Myocyte (in vitro differentiated cells): ENCODE data around the gene IGFBP6. TPM values are rescaled to one million over a fixed set of nuclear protein-coding genes. Genes with fewer than 3 reads are reported as not detected.
"Not testable (repeated sequence)": the region's sequence is repeated elsewhere in the genome, so short reads cannot be mapped to it uniquely, and the experiment has no call there.

Source experiments
- DNase-seq: peaks from one replicate; pipeline ENCODE4 v3.0.0-alpha.2; 2012; ENCODE audit warnings: low read depth
- total RNA-seq: library from RNA; depleted of rRNA; stranded (reverse); fragments of >200 nt; gene quantifications from 2 replicates; pipeline ENCODE4 v1.2.3, GENCODE V29; 2014

IGFBP6 gene
- total RNA-seq, 1 donor from 2014 or later, result 49.8 TPM

DNA sequence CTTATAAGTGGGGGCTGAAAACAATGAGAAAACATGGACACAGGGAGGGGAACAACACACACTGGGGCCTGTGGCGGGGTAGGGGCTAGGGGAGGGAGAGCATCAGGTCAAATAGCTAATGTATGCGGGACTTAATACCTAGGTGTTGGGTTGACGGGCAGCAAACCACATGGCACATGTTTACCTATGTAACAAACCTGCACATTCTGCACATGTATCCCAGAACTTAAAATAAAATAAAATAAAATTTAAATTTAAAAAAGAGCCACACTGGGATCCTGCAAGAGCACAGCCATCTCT is 1.9 kb upstream of the IGFBP6 start:
- DNase-seq, result not testable (repeated sequence)

GRCh38 chr12:53096089-53096741 is 1.3 kb upstream of the IGFBP6 start:
- peak; percentile 26 for DNase-seq

DNA sequence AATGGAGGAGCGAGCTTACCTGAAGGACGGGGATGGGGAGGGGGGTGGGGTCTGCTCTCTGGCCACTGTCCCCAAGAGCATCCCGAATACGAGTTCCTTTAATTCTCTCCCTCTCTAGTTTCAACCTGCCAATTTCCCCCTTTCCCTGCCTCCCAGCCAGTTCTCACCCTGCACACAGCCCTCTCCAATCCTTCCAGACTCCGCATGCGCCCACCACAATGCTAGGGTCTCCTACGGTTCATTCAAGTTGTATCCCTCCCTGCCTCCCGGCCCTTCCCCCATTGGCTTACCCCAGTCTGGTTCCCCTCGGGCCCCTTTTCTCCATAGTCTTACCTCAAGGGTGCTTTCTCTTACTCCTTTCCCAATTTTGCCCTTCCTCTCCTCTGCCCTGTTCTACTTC is 708 bp upstream of the IGFBP6 start:
- no peak for DNase-seq

DNA sequence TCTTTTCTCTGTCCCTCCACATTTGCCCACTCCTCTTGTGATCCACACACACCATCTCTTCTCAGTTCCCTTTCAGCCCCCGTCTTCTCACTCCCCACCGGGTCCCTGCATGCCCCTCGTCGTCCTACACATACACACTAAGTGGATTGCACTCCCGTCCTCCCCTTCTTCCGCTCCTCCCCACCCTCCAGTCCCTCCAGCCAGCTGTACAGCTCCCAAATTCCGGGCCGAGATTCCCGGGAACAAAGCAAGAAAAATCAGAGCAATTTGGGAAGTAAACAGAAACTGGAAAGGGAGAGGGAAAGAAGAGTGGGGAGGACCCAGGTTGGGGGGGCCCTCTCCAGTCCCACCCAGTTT is 282 bp upstream of the IGFBP6 start:
- DNase-seq, result no peak

DNA sequence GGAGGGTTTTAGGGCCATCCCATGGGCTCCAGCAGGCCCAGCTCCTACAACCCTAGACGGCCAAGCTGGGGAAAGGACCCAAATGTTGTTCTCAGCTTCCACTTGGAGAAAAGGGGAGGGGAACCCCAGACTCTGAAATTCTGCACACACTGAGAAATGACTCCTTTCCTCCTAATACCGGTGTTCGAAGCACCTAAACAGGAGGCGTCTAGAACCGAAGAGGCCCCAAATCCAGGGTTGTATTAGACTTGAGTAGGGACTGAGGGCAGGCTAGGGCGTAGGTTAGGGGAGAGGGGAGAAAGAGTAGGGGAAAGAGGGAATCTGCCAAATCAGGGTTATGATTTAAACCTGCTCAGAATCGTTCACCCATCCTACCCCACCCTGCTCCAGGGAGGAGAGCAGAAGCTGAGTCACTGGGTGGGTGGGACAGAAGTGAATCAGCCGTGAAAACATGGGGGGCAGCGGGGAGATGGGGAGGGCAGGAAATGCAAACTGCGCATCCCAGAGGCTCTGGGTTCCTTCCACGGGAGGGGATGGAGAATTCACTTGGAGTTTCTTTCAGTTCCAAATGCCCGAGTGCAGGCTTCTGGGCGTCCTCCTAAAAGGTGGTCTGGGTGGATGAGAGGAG is 1.0 kb downstream of the IGFBP6 start:
- no peak for DNase-seq

DNA sequence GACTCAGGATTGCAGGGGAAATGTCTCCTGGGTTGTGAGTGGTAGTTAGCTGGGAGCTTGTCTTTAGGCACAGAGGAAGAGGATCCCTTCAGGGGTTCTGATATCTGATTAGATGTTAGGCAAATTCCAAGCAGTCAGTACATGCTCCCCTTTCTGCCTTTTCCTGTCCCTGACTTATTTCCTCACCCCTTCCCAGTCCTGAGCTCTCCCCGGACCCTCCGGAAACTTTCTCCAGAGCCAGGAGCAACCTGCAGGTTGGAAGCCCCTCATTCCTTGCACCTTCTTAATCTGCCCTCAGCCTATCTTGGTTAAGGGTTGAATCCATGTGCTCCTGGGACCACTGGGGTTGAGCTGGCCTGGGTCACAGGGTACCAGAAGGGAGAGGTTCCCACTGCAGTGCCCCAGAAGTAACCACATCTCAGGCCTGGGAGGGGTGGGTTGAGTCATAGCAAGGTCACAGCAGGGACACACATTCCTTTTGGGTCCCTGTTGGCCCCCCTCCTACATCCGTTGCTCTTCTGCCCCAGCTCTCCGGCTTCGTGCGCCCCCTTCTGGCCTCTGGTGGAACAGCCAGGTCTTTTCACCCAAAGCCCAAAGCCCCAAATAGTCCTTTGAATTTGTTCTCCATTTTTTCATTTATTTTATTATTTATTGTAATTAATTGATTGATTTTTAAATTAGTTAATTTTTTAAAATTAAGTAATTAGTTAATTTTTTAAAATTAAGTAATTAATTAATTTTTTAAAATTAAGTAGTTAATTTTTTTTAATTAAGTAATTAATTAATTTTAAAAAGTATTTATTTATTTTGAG is 1.8 kb downstream of the IGFBP6 start:
- peak; percentile 93 for DNase-seq

DNA sequence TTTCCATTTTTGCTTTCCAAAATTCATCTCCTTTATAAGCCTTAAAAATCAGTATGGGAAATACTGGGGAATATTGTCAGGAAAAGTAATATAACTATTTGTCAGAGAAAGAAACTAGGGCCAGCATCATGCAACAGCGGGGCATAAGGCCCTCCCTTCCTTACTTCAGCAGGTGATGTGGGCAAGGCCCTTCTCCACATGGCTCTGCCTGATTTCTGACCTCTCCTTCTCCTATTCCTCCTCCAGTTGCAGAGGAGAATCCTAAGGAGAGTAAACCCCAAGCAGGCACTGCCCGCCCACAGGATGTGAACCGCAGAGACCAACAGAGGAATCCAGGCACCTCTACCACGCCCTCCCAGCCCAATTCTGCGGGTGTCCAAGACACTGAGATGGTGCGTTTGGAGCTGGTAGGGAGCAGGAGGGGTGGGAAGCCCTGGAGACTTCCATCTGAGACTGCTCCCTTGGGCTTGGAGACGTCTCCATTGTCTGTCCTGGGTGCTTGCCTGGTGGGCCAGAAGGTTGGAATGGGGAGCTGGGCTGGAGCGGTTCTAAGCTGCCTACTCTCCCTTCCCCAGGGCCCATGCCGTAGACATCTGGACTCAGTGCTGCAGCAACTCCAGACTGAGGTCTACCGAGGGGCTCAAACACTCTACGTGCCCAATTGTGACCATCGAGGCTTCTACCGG is 3.1 kb downstream of the IGFBP6 start:
- DNase-seq, result no peak

DNA sequence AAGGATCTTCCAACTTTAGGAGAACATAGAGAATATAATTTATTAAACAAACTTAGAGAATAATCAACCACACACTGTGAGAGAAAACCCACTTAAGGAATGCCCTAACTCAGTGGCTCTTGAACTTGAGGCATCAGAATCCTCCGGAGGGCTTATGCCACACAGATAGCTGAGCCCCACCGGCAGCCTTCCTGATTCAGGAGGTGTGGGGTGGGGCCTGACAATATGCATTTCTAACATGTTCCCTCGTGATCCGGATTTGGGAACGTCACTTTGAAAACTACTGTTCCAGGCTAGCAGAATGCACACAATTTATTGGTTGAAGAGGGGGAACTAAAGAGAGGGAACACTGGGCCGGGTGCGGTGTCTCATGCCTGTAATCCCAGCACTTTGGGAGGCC is 3.8 kb downstream of the IGFBP6 start:
- DNase-seq, result no peak

DNA sequence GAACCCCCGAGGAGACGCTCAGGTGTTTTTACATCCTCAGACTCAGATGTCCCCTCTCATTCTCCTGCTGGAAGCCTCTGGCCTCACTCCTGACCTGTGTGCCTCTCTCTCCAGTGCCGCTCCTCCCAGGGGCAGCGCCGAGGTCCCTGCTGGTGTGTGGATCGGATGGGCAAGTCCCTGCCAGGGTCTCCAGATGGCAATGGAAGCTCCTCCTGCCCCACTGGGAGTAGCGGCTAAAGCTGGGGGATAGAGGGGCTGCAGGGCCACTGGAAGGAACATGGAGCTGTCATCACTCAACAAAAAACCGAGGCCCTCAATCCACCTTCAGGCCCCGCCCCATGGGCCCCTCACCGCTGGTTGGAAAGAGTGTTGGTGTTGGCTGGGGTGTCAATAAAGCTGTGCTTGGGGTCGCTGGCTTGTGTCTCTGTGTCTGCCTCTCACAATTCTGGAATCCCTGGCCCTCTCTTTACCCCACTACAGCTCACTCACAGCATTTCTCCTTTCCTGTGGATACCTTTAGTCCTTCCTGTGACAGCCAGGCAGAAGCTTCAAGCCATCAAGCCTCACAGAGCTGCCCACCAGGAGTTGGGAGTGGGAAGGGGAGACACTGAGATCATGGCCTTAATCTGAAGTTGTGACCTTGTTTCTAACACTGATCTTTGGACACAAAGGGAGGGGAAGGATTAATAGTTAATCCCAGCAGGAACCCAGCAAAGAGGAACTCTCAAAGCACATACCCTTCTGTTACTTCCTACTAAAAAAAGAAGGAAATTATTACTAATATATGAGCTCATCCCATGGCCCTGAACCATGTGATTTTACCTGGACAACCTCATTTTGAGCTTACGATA is 4.7 kb downstream of the IGFBP6 start:
- no peak for DNase-seq

DNA sequence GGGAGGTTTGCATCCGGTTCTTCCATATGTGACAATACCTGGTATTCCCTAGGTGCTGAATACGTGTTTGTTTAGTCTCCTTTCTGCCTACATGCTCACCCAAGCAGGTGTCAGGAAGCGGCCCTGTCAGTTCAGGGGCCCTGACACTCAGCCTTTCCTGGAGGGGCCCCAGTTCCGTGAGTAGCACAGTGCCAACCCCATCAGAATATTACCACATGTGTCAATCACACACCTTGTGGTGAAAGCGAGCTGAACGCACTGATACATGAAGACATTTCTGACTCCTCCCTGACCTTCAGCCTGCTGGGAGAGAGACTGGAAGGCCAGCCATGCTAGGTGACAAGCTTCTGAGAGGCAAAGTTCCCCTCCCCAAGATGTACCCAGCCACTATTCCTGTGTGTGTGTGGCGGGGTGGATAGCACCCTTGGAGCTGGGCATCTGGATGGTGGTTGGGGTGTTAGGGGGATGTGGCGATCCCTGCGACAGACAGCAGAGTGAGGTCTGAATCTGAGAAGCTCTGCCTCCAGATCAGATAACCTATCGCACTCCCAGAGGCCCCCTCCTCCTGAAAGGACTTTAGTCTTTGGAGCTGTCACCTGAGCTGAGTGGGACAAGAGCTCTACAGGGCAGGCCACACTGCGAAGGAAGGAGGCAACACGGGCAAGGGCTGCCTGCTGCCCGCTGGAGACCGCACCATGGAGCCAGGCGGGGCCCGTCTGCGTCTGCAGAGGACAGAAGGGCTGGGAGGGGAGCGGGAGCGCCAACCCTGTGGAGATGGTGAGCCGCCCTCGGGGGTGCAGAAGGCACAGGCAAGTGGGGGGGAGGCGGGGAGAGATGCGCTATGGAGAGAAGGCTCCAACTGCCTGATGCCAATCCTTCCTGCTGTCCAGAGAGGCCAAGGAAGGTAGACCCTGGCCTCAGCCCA is 5.7 kb downstream of the IGFBP6 start, which contains the start of gene SOAT2:
SOAT2 (plus strand) TSS at position 604 of the 925 bp plus-strand sequence; CDS start at position 696, 92 bp downstream.
- DNase-seq, result no peak

DNA sequence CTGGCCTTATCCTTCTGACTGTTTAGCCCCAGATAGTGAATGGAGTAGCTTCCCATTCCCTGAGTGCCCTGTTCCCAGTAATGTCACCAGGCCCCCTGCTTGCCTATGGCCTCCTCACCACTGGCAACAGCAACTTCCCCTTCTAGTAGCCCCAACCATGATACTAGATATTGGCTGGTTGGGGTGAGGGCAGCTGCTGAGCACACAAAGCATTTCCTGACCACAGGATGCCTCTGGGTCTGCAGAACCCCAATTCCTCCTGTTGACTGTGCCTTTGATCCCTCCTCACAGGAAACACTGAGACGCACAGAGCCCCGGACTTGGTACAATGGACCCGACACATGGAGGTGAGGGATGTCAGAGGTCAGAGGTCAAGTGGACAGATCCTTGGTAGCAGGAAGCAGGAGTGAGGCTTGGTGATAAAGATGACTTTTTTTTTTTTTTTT is 6.4 kb downstream of the IGFBP6 start:
- peak; percentile 66 for DNase-seq

DNA sequence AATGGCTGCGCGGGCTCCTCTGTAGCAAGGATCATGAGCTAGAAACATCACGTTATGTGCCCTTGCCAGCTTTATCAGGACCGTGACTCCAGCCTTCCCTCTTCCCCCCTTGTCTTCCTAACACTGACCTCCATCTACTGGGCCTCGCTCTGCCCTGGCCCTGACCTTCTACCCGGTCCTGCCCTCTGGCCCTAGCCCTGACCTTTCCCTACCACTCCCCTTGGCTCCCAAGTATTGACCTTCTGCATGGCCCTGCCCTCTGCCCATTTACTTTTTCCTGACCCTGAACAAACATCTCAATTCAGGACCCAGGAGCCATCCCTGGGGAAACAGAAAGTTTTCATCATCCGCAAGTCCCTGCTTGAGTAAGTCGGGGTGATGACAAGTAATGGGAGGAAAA is 7.8 kb downstream of the IGFBP6 start:
- no peak for DNase-seq

- no peak for DNase-seq
Measured at GRCh38 chr12:53105712-53106439, 8.4 kb downstream of the IGFBP6 start.

DNA sequence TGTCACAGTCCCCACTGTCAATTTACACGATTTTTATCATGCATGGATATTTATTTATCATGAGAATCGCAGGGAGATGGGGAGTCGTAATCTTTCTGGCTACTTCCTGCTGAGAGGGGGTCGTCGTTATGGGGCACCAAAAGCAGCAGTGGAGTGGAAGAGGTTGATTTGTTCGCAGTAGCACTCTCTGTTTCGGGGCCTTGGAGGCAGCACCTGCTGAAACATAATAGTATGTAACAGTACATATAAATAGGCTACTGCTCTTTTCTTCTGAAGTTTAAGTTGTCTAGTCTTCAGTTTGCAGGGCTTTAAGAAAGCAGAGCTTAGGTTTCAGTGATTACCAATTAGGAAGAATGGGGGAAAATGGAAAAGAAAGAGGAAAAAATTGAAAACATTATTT is 9.7 kb downstream of the IGFBP6 start:
- DNase-seq, result no peak

DNA sequence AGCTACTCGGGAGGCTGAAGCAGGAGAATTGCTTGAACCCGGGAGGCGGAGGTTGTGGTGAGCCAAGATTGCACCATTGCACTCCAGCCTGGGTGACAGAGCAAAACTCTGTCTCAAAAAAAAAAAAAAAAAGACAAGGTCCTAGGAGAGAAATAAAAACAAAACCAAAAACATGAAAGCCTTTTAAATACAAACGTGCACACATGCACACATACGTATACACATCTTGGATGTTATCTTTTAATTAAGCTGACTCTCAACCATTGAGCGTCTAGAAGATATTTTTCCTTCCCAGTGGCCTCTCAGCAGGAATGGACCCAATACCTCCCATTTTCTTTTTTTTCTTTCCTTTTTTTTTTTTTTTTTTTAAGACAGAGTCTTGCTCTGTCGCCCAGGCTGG is 15.0 kb downstream of the IGFBP6 start:
- not testable (repeated sequence) for DNase-seq

DNA sequence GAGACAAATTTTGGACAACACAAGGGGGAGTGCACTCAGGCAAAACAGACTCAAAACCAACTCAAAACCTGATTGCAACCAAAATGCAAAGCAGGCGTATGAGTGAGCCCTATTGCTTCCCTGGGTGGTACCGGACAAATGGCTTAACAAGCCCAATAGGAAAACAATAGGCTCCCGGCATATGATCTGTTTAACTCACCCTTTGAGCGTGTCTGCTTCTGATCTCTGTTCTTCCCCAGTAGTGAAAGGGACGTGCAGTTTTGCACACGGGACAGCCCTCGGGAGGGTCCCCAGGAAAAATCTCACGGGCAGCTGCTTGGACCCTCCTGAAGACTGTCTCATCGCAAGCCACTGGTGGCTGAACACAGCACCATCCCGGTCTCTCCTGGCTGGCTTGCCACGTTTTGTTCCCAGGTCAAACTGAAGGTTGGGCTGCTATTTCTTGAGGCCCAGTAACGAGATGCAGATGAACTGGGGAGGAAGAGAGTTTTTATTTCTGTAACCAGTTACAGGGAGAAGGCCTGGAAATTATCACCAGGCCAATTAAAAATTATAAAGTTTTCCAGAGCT is 15.8 kb downstream of the IGFBP6 start:
- DNase-seq, result no peak

DNA sequence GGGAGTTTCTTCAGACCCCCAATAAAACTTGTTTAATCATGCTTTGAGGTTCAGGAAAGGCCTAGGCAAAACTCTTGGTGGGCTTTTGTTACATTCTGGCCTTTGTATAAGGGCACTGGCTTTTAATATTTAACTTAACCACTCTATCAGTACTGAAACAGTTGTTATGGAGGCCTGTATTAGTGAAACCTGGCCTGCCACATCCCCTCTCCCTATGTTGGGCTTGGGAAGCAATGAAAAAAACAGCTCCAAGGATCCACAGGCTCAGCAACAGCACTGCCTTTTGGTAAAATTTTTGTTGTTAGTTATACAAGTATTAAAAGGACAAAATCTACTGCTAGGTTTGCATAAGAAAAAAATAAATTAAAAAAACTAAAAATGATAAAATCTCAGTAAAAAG is 16.5 kb downstream of the IGFBP6 start:
- no peak for DNase-seq

- peak; percentile 21 for DNase-seq
Measured at GRCh38 chr12:53115112-53115890, 17.8 kb downstream of the IGFBP6 start.
